ENCODE measurements around the gene SHMT1. TPM values are rescaled to one million over a fixed set of nuclear protein-coding genes. Genes with fewer than 3 reads are reported as not detected.
"Not testable (repeated sequence)": the region's sequence is repeated elsewhere in the genome, so short reads cannot be mapped to it uniquely, and the experiment has no call there.

Gene SHMT1
- total RNA-seq, 1 donor from 2014 or later, result 20.5 TPM

DNA sequence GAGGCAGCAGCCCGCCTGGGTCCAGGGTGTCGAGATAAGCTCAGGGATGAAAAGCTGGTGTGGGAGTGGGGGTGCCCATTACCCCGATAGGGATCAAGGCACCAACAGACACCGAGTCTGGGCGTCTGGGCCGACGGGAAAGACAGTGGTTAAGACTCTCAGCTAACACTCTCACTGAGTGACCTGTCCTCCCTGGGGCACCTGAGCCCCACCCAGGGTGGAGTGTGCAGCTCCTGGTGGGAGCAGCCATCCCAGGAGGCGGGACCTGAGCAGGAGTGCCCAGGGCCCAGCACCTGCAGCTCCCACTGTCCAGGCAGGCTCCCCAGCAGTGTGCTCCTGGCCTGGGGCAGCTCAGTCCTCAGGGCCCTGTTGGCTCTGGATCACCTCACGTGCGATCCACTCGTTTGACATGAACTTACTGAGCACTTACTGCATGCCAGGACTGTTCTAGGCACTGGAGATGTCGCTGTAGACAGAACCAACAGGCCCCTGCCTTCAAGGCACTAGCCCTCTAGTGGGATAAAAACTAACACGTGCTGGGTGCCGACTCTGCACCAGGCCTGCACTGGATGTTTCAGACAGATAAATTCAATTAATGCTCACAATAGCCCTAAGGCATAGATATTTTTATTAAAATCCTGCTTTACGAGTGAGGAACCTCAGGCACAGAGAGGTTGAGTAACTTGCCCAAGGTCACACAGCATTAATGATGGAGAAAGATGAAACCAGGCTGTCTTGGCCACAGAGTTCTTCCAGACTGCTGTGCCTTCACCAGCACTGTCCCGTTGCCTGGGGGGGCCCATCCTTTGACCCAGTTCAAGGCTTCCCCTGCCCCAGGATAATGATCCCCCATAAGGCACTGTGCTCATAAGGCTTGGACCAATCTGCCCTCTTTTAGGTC lies 16.1 kb upstream of the SHMT1 start:
- Mint-ChIP-seq H3K9me3 (peaks cover 6% of the 10 kb centered on the region), H3K27ac (no peak overlapping the region), H3K4me1 (no peaks in the 10 kb centered on the region), H3K36me3 (no peaks in the 10 kb centered on the region), H3K4me3 (no peak overlapping the region), H3K27me3 (ENCODE audit: low read depth) (no peaks in the 10 kb centered on the region)
- DNase-seq (ENCODE audit: low spot score in 2 of 2, unreplicated experiment in 2 of 2), result no peak
- TF ChIP-seq, protein P1, sequence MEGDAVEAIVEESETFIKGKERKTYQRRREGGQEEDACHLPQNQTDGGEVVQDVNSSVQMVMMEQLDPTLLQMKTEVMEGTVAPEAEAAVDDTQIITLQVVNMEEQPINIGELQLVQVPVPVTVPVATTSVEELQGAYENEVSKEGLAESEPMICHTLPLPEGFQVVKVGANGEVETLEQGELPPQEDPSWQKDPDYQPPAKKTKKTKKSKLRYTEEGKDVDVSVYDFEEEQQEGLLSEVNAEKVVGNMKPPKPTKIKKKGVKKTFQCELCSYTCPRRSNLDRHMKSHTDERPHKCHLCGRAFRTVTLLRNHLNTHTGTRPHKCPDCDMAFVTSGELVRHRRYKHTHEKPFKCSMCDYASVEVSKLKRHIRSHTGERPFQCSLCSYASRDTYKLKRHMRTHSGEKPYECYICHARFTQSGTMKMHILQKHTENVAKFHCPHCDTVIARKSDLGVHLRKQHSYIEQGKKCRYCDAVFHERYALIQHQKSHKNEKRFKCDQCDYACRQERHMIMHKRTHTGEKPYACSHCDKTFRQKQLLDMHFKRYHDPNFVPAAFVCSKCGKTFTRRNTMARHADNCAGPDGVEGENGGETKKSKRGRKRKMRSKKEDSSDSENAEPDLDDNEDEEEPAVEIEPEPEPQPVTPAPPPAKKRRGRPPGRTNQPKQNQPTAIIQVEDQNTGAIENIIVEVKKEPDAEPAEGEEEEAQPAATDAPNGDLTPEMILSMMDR (IDR thresholded peaks at IDR 0.05; ENCODE audit: unreplicated experiment), result no peak

DNA sequence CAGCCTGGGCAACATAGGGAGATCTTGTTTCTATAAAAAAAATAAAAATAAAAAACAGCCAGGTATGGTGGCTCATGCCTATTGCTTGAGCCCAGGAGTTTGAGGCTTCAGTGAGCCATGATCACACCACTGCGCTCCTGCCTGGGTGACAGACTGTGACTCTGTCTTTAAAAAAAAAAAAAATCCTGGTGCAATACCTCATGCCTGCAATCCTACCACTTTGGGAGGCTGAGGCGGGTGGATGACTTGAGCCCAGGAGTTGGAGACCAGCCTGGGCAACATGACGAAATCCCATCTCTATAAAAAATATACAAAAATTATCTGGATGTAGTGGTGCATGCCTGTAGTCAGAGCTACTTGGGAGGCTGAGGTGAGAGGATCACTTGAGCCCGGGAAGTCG lies 15.3 kb upstream of the SHMT1 start:
- H3K36me3 Mint-ChIP-seq; DNase-seq (ENCODE audit: low spot score in 2 of 2, unreplicated experiment in 2 of 2): not testable (repeated sequence)

DNA sequence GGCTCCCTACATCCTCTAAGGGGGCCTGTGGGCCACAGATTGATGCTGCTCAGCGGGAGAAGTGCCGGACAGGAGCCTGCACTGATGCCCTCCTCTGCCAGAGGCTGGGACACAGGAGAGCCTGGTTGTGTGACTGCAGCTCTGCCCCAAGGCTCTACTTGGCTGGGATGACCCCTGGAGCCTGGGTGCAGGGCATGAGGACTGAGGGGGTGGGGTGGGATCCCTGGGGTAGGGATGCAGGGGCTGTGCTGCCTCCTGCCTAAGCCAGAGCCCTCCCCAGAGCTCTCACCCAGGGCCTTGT lies 14.8 kb upstream of the SHMT1 start:
- Mint-ChIP-seq H3K27me3 (ENCODE audit: low read depth) (no peaks in the 10 kb centered on the region), H3K4me1 (no peaks in the 10 kb centered on the region), H3K9me3 (peaks cover 6% of the 10 kb centered on the region), H3K36me3 (no peaks in the 10 kb centered on the region), H3K4me3 (no peak overlapping the region), H3K27ac (no peak overlapping the region)
- no peak for DNase-seq (ENCODE audit: low spot score in 2 of 2, unreplicated experiment in 2 of 2)
- TF ChIP-seq, protein P1 (IDR thresholded peaks at IDR 0.05; ENCODE audit: unreplicated experiment), result no peak

More for the DNA sequence above, 15.3 kb upstream of the SHMT1 start:
- H3K4me1 Mint-ChIP-seq; H3K27me3 Mint-ChIP-seq (ENCODE audit: low read depth); H3K27ac Mint-ChIP-seq; H3K9me3 Mint-ChIP-seq; H3K4me3 Mint-ChIP-seq: not testable (repeated sequence)

DNA sequence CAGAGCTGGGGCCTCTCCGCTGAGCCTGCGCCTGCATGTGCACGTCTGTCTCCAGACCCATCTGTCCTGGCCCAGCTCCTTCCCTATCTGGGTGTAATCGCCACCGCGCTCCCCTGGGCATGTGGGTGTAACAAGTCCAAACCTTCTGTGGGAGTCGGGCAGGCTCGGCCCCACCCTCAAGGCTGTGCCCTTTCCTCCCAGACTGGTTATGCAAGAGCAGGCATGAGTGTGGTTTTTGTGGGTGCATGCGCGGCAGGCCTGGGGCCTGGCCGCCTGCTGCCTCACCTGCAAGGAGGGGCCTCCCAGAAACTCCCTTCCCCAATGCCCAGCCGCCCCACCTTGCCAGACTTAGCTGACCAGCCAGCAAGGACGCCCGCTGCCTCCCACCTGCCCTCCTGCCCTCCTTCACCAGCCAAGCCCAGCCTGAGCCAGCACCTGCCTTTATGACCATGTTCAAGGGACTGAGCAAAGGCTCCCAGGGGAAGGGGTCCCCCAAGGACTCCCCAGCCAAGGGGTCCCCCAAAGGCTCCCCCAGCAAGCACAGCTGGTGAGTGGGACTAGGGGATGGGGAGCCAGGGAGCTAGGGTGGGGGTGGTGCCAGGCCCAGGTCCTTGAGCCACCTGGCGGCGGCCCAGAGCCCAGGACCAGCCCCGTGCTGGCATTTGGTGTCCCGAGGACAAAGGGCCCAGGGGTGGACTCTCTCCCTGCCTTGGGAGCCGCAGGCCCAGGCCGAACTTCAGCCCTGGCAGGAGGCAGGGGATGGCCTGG lies 14.3 kb upstream of the SHMT1 start, which contains the start of gene EVPLL:
Gene EVPLL (plus strand): TSS at position 342 of the 768 bp plus-strand sequence. CDS start 3,160 bp downstream, outside the sequence.
- H3K36me3 Mint-ChIP-seq, result no peaks in the 10 kb centered on the region
- DNase-seq (ENCODE audit: low spot score in 2 of 2, unreplicated experiment in 2 of 2), result no peak
- no peak within 1 kb of the TSS for H3K4me3 Mint-ChIP-seq
- no peaks in the 10 kb centered on the region for H3K4me1 Mint-ChIP-seq
- H3K9me3 Mint-ChIP-seq, result peaks cover 6% of the 10 kb centered on the region
- TF ChIP-seq, protein P1 (IDR thresholded peaks at IDR 0.05; ENCODE audit: unreplicated experiment), result no peak
- H3K27me3 Mint-ChIP-seq (ENCODE audit: low read depth), result no peaks in the 10 kb centered on the region
- H3K27ac Mint-ChIP-seq, result no peak within 1 kb of the TSS

DNA sequence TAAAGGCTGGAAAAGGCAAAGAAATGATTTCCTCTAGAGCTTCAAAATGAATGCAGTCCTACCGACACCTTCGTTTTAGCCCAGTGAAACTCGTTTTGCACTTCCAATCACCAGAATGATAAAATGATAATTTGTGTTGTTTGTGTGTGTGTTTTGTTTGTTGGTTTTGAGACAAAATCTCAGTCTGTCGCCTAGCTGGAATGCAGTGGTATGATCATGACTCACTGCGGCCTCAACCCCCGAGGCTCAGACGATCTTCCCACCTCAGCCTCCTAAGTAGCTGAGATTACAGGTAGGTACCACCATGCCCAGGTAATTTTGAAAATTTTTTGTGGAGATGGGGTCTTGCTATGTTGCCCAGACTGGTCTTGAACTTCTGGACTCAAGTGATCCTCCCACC lies 10.9 kb upstream of the SHMT1 start:
- Mint-ChIP-seq H3K27me3 (ENCODE audit: low read depth) (no peaks in the 10 kb centered on the region), H3K27ac (no peak overlapping the region), H3K4me3 (no peak overlapping the region), H3K9me3 (peaks cover 6% of the 10 kb centered on the region), H3K36me3 (no peaks in the 10 kb centered on the region), H3K4me1 (no peaks in the 10 kb centered on the region)
- DNase-seq (ENCODE audit: low spot score in 2 of 2, unreplicated experiment in 2 of 2), result no peak
- TF ChIP-seq, protein P1 (IDR thresholded peaks at IDR 0.05; ENCODE audit: unreplicated experiment), result no peak

DNA sequence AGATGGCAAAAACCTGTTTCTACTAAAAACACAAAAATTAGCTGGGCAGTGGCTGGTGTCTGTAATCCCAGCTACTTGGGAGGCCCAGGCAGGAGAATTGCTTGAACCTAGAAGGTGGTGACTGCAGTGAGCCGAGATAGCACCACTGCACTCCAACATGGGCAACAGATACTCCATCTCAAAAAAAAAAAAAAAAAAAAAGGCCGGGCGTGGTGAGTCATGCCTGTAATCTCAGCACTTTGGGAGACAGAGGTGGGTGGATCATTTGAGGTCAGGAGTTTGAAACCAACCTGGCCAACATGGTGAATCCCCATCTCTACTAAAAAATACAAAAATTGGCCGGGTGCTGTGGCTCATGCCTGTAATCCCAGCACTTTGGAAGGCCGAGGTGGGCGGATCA lies 9.8 kb upstream of the SHMT1 start:
- H3K9me3 Mint-ChIP-seq; H3K4me3 Mint-ChIP-seq; H3K36me3 Mint-ChIP-seq; H3K27me3 Mint-ChIP-seq (ENCODE audit: low read depth); DNase-seq (ENCODE audit: low spot score in 2 of 2, unreplicated experiment in 2 of 2); H3K4me1 Mint-ChIP-seq; H3K27ac Mint-ChIP-seq: not testable (repeated sequence)

All from mesothelial cell of epicardium (in vitro differentiated cells).